Measurements from ENCODE around the gene PSME2.

DNA sequence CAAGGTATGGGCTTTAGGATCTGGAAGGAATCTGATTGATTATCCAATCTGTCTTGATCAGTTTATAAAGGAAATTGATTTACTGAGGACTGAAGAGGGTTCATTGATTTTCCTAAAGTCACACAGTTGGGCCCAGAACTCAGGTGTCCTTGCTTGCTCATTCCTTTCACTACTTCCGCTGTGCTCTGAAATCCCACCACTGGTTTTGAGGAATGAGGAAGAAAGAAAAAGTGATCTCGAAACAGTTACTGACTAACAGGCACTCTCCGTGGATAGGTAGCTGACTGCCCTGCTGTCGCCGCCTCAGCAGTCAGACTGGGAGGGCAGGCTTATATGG is 16.1 kb downstream of the PSME2 start, which contains the start of gene FITM1:
- TF ChIP-seq EZH2 (IDR thresholded peaks at IDR 0.05; ENCODE audit: insufficient read depth, poor library complexity, severe bottlenecking) (no peak), EZH2phosphoT487 (IDR thresholded peaks at IDR 0.05; ENCODE audit: insufficient read depth, low read depth) (no peak)

All from GM23248 (cell line).